ENCODE results near the gene WDR1. TPM values are rescaled to one million over a fixed set of nuclear protein-coding genes. Genes with fewer than 3 reads are reported as not detected.
A peak's percentile ranks its signal among the peaks of the same experiment; 100 is the strongest.

WDR1 gene
- total and polyA plus RNA-seq, 2 of the 13 experiments (the other 11 are each of a cell fraction or from before 2014, with no cell fraction given): 106 to 198 TPM

GRCh38 chr4:10120943-10121567, 4.5 kb upstream of the WDR1 start (continued):
- TF ChIP-seq BHLHE40 (IDR thresholded peaks at IDR 0.05; ENCODE audit: low read length) (peak; percentile 55; the same call in 1 of the 2 replicates), NCOA2 (CRISPR knock-in tag; IDR thresholded peaks at IDR 0.05) (0 out of 2 replicates have a peak, but pooled peaks have one; percentile 36), RXRB (CRISPR knock-in tag; IDR thresholded peaks at IDR 0.05; ENCODE audit: borderline replicate concordance) (0 out of 2 replicates have a peak, but pooled peaks have one; percentile 15), NFIC (IDR thresholded peaks at IDR 0.05; ENCODE audit: low read length) (peak; percentile 26; the same call in 1 of the 2 replicates), ZBTB21 (CRISPR knock-in tag; IDR thresholded peaks at IDR 0.05) (0 out of 2 replicates have a peak, but pooled peaks have one; percentile 32), ARNTL (CRISPR knock-in tag; IDR thresholded peaks at IDR 0.05) (0 out of 2 replicates have a peak, but pooled peaks have one; percentile 52), ZNF816 (CRISPR knock-in tag; IDR thresholded peaks at IDR 0.05; ENCODE audit: borderline replicate concordance) (no peak)

GRCh38 chr4:10119773-10120172, 3.2 kb upstream of the WDR1 start:
- DNase-seq (ENCODE audit: low spot score) (no peak), ATAC-seq (no peak), FAIRE-seq (no peak)
- H3K36me3 ChIP-seq (replicated peaks in 1 of 2; ENCODE audit: control insufficient read depth in 1 of 2, insufficient read depth in 2 of 2, low read length in 2 of 2): peaks cover 1 to 5% of the 10 kb centered on the region in 2 experiments; a peak in 4 of 5 replicates
- peaks cover 18% of the 10 kb centered on the region for H3K79me2 ChIP-seq (ENCODE audit: insufficient read depth, low read length)
- peak overlapping the region; percentile 98 for H3K27ac ChIP-seq (ENCODE audit: extremely low read length, insufficient read depth, low read length)
- H3K4me3 ChIP-seq (replicated peaks in 1 of 3; ENCODE audit: insufficient read depth in 1 of 3, low read depth in 2 of 3, low read length in 3 of 3): no peak overlapping the region
- WGBS (ENCODE audit: low lambda C conversion rate): 93% methylated on average over 5 of the region's 7 CpGs
- in situ Hi-C loops (cut with HindIII; ENCODE audit: extremely low pct_ligation_motif_present, low pct_unique_long_range_greater_than_20kb): no loop called here
- no peaks in the 10 kb centered on the region for H3K9me3 ChIP-seq (ENCODE audit: low read length)
- 0 out of 2 replicates have a peak, but pooled peaks cover 5% of the 10 kb centered on the region for H4K20me1 ChIP-seq (ENCODE audit: insufficient read depth, low read length)
- H3K27me3 ChIP-seq (ENCODE audit: control insufficient read depth in 1 of 2, insufficient read depth in 2 of 2, low read length in 2 of 2): no peaks in the 10 kb centered on the region
- TF ChIP-seq ZNF468 (CRISPR knock-in tag; IDR thresholded peaks at IDR 0.05) (no peak), ZNF850 (CRISPR knock-in tag; conservative IDR thresholded peaks at IDR 0.05) (no peak), XRCC5 (optimal IDR thresholded peaks at IDR 0.05; ENCODE audit: low read length) (no peak), IRF2 (CRISPR knock-in tag; IDR thresholded peaks at IDR 0.05) (no peak), POLR2A (IDR thresholded peaks at IDR 0.05; ENCODE audit: insufficient read depth in 1 of 2, low read depth in 2 of 2, low read length in 2 of 2) (no peak), GATA4 (IDR thresholded peaks at IDR 0.05; ENCODE audit: borderline replicate concordance, low read depth) (no peak), ZNF513 (CRISPR knock-in tag; conservative IDR thresholded peaks at IDR 0.05) (no peak), ZNF207 (IDR thresholded peaks at IDR 0.05; ENCODE audit: borderline replicate concordance) (no peak), ZNF574 (CRISPR knock-in tag; IDR thresholded peaks at IDR 0.05) (no peak), ZFY (CRISPR knock-in tag; IDR thresholded peaks at IDR 0.05) (no peak), ZNF143 (CRISPR knock-in tag; IDR thresholded peaks at IDR 0.05) (no peak), ZBTB2 (CRISPR knock-in tag; IDR thresholded peaks at IDR 0.05; ENCODE audit: low read depth) (no peak)
- POLR2A ChIA-PET: interaction anchor here (3.7 kb wide), 1 partner anchor 9 kb away, joined by 26 read pairs; no protein-coding TSS in a partner anchor
- intact Hi-C loops (cut with micrococcal nuclease; ENCODE audit: unreplicated experiment): loop anchor here (5.0 kb wide), 1 partner anchor 112 kb away; no protein-coding TSS in a partner anchor
- BruUV-seq (replicated peaks): no TSS peak
- H3K9ac ChIP-seq (ENCODE audit: insufficient read depth, low read depth, low read length): no peak overlapping the region
- no peak overlapping the region for H3K4me2 ChIP-seq (ENCODE audit: low read depth, low read length)
- peaks cover 88% of the 10 kb centered on the region for H3K4me1 ChIP-seq (ENCODE audit: insufficient read depth, low read length)
- no peak overlapping the region for H2AFZ ChIP-seq (ENCODE audit: low read length)
- CTCF ChIA-PET (ENCODE audit: low intra/inter-chr PET ratio, low total read pairs): no interaction called here
